PFSK-1 (cell line): ENCODE results near the gene PSMC3IP.

Experiments
- FOXP2 ChIP-seq: optimal IDR thresholded peaks from 2 replicates; pipeline ENCODE3; 2011; ENCODE audit warnings: borderline replicate concordance, control low read depth, inconsistent platforms; ENCODE audit not compliant: insufficient read depth; ENCODE audit errors: extremely low read length, extremely low read depth
- POLR2AphosphoS5 ChIP-seq: IDR thresholded peaks from 2 replicates; pipeline ENCODE4 v1.6.1; 2012; ENCODE audit warnings: low read depth, mild to moderate bottlenecking, control low read depth, low read length, moderate library complexity
- REST ChIP-seq, 2 experiments: IDR thresholded peaks; 2 replicates each; pipeline versions ENCODE4 v1.6.1 to v1.8.0; 2011 to 2012; ENCODE audit warnings: low read depth in 2 of 2, low read length in 2 of 2, control low read depth in 1 of 2, inconsistent platforms in 1 of 2, mild to moderate bottlenecking in 1 of 2, moderate library complexity in 1 of 2; ENCODE audit not compliant: insufficient read depth in 1 of 2
- SIN3A ChIP-seq: IDR thresholded peaks from 2 replicates; pipeline ENCODE4 v1.6.1; 2012; ENCODE audit warnings: mild to moderate bottlenecking, low read length, moderate library complexity, borderline replicate concordance; ENCODE audit not compliant: insufficient read depth
- TAF1 ChIP-seq: IDR thresholded peaks from 2 replicates; pipeline ENCODE4 v1.6.1; 2012; ENCODE audit warnings: low read length, control low read depth, borderline replicate concordance; ENCODE audit not compliant: insufficient read depth

PSMC3IP gene

GRCh38 chr17:42547001-42547461 lies 30.5 kb downstream of the PSMC3IP start:
- TF ChIP-seq TAF1: no peak
- TF ChIP-seq POLR2AphosphoS5: no peak
- no peak for TF ChIP-seq SIN3A
- TF ChIP-seq FOXP2: no peak
- TF ChIP-seq REST (IDR thresholded peaks at IDR 0.05; ENCODE audit: insufficient read depth in 1 of 2, low read depth in 2 of 2, low read length in 2 of 2): no peak

DNA sequence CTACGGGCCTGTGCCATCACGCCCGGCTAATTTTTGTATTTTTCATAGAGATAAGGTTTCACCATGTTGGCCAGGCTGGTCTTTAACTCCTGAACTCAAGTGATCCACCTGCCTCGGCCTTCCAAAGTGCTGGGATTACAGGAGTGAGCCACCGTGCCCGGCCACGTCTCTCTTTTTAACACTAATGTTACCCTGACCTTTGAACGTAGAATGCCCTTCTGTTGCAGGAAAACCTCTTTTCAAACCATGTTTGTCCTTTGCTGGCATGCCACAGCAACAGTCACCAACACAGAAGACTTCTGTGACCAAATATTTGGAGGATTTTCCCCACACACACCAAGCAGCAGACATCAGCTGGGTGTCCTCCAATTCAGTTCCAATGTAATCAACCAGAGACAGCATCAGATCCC lies 32.6 kb downstream of the PSMC3IP start:
- TF ChIP-seq FOXP2 (no peak), REST (IDR thresholded peaks at IDR 0.05; ENCODE audit: insufficient read depth in 1 of 2, low read depth in 2 of 2, low read length in 2 of 2) (no peak), SIN3A (no peak), POLR2AphosphoS5 (no peak), TAF1 (no peak)

- TF ChIP-seq TAF1 (no peak), POLR2AphosphoS5 (no peak), SIN3A (no peak)
These were observed 34.1 kb downstream of the PSMC3IP start for GRCh38 chr17:42543190-42544079.

DNA sequence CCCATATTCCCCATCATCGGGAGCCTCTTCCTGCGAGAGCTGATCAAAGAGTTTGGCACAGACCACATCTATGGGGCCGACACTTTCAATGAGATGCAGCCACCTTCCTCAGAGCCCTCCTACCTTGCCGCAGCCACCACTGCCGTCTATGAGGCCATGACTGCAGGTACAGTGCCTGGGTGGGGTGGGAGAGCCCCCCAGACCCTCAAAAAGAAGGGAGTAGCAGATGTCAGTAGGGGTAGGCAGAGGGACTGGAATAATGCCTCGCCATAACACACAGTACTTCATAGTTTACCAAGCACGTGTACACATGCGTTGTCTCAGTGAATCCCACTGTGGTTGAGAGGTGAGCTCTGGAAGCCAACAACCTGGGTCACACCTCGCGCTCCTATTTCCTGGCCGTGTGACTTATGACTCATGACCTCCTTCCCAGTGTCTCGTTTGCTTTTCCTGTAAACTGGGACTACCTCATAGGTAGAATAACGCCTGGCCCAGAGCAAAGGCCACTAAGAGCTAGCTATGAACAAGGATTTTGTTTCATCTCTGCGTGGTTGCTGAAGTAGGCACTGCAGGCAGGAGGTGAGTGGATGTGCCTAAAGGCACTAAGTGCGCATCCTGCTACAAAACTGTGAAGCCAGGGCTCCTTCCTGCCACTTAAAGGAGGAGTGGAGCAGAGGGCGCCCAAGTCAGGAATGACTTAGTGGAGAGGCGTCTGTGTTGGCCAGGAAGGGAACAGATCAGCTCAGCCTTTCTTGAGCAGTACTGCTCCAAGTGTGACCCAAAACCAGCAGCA lies 36.3 kb downstream of the PSMC3IP start:
- no peak for TF ChIP-seq REST (IDR thresholded peaks at IDR 0.05; ENCODE audit: insufficient read depth in 1 of 2, low read depth in 2 of 2, low read length in 2 of 2)
- no peak for TF ChIP-seq SIN3A
- no peak for TF ChIP-seq POLR2AphosphoS5
- TF ChIP-seq FOXP2: no peak
- no peak for TF ChIP-seq TAF1

DNA sequence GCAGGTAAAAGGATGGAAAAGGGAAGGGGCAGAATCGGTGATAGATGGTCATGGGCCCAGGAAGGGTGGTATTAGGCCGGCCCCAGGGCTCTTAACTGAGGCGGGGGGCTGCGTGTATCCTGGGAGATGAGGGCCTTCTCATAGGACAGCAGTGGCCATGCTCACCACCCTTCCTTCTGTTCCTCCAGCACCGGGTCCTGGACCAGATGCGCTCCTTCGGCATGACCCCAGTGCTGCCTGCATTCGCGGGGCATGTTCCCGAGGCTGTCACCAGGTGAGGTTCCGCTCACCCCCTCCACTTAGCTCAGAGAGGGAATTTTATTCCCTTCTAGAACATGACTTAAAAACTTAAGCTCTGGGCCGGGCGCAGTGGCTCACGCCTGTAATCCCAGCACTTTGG lies 39.0 kb downstream of the PSMC3IP start:
- no peak for TF ChIP-seq FOXP2
- no peak for TF ChIP-seq SIN3A
- TF ChIP-seq POLR2AphosphoS5: no peak
- no peak for TF ChIP-seq REST (IDR thresholded peaks at IDR 0.05; ENCODE audit: insufficient read depth in 1 of 2, low read depth in 2 of 2, low read length in 2 of 2)
- TF ChIP-seq TAF1: no peak
